ENCODE measurements around the gene OTOP2.
A peak's percentile ranks its signal among the peaks of the same experiment; 100 is the strongest.

Gene OTOP2

DNA sequence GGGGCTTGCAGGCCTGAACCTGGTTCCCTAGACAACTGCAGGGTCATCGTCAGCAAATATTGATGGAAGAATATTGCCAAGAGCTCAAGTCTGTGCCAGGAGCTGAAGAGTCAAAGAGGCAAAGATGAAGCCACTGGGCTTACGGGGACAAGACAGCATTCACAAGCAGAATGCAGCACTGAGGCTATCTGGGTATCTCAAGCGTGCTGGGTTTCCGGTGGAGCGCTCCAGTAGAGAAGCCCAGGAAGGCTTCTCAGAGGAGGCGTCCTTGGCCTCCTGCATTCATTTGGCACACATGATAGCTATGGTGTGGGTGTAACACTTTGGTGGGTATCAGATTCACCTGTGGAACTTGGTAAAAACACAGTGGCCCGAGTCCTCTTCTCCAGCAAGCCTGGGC, 33.5 kb upstream of the OTOP2 start:
- no peaks in the 10 kb centered on the region for H3K36me3 ChIP-seq
- no peak for DNase-seq
- H3K4me3 ChIP-seq (ENCODE audit: low read depth, low read length) = no peak overlapping the region
- no peaks in the 10 kb centered on the region for H3K9me3 ChIP-seq (ENCODE audit: severe bottlenecking)
- H3K27me3 ChIP-seq (ENCODE audit: insufficient read depth, low read depth, severe bottlenecking) = peaks cover 6% of the 10 kb centered on the region
- no peak overlapping the region for H3K27ac ChIP-seq
- TF ChIP-seq, protein P1, sequence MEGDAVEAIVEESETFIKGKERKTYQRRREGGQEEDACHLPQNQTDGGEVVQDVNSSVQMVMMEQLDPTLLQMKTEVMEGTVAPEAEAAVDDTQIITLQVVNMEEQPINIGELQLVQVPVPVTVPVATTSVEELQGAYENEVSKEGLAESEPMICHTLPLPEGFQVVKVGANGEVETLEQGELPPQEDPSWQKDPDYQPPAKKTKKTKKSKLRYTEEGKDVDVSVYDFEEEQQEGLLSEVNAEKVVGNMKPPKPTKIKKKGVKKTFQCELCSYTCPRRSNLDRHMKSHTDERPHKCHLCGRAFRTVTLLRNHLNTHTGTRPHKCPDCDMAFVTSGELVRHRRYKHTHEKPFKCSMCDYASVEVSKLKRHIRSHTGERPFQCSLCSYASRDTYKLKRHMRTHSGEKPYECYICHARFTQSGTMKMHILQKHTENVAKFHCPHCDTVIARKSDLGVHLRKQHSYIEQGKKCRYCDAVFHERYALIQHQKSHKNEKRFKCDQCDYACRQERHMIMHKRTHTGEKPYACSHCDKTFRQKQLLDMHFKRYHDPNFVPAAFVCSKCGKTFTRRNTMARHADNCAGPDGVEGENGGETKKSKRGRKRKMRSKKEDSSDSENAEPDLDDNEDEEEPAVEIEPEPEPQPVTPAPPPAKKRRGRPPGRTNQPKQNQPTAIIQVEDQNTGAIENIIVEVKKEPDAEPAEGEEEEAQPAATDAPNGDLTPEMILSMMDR (IDR thresholded peaks at IDR 0.05; ENCODE audit: low read depth, low read length) = no peak

DNA sequence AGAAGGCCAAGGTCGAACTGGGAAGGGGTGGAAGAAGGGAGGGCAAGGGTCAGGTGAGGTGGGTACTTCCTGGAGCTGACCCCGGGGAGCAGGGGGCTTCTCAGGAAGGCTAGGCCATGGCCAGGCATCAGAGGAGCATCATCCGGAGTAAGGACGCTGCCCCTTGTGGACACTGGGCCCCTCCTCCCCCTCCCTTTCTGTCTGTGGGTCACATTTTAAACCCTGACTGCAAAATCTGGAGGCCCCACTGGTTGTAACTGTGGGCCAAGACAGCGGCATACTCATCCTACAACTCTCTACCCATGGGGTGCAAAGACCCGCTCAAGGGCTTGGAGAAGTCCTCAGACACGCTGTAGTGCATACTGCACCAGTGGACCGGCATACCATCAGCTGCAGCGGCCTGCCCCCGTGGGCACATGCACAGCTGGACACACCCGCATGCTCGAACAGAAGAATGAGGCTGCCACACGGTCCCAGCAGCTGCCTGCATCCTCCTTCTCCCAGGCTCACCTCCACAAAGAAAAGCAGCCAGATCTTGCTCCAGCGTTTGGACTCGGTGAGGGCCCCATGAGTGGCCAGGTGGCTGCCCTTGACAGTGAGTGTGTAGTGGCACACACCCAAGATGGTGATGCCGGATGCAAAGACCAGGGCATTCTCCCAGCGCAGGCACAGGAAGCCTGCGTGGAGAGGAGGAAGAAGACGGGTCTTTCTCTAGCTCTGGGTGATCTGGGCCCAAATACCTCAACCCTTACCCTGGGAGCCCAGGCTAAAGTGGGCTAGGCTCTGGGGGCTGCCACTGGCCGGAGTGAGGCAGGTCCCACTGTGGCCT, 31.8 kb upstream of the OTOP2 start:
- Histone ChIP-seq H3K9me3 (ENCODE audit: severe bottlenecking) (no peaks in the 10 kb centered on the region), H3K36me3 (no peaks in the 10 kb centered on the region), H3K27ac (no peak overlapping the region), H3K4me3 (ENCODE audit: low read depth, low read length) (no peak overlapping the region), H3K27me3 (ENCODE audit: insufficient read depth, low read depth, severe bottlenecking) (peaks cover 6% of the 10 kb centered on the region)
- DNase-seq = peak; percentile 31
- TF ChIP-seq, protein P1 (IDR thresholded peaks at IDR 0.05; ENCODE audit: low read depth, low read length) = peak; percentile 62

DNA sequence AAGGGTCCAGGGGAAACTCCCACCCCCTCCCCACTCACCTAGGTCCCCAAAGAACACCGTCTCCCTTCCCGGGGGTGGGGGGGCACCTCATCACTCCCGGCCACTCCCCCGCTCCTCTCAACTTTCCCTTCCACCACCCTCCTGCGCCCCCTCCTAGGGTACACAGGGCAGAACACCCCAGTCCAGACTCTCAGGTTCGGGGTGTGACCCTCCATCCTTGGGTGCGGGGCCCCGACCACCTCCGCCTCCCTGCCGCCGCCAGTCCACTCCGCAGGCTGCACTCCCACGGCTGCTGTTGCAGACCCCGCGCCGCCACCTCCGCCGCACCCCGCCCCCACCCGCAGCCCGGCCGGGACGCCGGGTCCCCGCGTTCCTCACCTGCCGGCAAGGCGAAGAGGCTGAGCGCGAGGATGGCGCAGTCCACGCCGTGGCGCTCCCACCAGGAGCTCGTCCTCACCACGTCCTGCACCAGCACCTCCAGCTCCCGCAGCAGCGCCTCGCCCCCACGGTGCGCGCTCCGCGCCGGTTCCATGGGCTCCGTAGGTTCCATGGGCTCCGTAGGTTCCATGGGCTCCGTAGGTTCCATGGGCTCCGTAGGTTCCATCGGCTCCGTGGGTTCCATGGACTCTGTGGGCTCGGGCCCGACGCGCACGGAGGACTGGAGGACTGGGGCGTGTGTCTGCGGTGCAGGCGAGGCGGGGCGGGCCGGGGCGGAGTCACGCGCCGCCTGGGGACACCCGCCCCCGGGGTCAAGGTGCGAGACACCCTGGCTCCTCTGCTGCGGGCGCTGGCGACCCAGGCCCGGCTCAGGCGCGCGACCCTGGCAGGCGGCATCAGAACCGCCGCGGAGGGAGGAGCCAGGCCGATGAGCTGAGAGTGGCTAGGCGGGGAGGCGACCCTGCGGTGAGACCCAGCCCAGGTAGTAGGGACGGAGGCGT, 30.8 kb upstream of the OTOP2 start, which contains the start of gene FADS6:
TSS of gene FADS6 (minus strand) at position 660 of the 938 bp plus-strand sequence. CDS start at position 622, 38 bp downstream.
- Histone ChIP-seq H3K4me3 (ENCODE audit: low read depth, low read length) (peak within 1 kb of the TSS; percentile 42), H3K9me3 (ENCODE audit: severe bottlenecking) (no peaks in the 10 kb centered on the region), H3K36me3 (no peaks in the 10 kb centered on the region), H3K27ac (no peak within 1 kb of the TSS), H3K27me3 (ENCODE audit: insufficient read depth, low read depth, severe bottlenecking) (peaks cover 6% of the 10 kb centered on the region)
- no peak for DNase-seq
- TF ChIP-seq, protein P1 (IDR thresholded peaks at IDR 0.05; ENCODE audit: low read depth, low read length) = no peak

DNA sequence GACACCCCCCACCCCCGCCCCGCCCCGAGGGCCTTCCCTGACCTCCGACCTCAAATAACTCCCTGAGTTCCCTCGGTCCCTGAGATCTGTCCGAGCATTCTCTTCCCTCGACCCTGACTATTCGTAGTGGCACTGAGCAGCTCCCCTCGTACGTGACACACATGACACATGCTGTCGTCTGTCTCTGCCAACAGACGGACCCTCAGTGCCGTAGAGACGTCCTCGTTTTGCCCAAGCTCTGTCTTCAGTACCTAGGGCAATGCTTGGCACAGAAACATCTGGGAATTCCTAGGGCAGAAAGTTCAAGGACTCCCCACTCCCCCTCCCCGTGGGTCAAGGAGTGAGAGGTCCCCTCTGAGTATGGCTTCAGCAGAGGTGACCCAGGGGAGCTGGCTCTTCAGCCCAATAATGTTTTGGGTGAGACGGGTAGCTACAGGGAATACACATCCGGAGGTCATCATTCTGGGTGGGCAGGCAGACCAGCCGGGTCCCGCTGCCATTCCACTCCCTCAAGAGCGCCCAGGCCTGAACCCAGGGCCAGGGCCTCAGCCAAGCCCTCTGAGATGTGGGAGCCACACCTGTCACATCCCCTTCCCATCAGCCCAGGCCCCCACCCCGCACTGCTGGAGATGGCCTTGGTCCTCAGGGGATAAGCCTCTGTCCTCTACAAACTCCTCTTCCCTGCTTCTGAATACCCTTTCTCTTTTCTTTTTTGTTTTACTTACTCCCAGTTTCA, 30.0 kb upstream of the OTOP2 start:
- DNase-seq = no peak
- no peak overlapping the region for H3K4me3 ChIP-seq (ENCODE audit: low read depth, low read length)
- no peaks in the 10 kb centered on the region for H3K9me3 ChIP-seq (ENCODE audit: severe bottlenecking)
- TF ChIP-seq, protein P1 (IDR thresholded peaks at IDR 0.05; ENCODE audit: low read depth, low read length) = no peak
- no peak overlapping the region for H3K27ac ChIP-seq
- H3K36me3 ChIP-seq = no peaks in the 10 kb centered on the region
- H3K27me3 ChIP-seq (ENCODE audit: insufficient read depth, low read depth, severe bottlenecking) = peaks cover 6% of the 10 kb centered on the region

DNA sequence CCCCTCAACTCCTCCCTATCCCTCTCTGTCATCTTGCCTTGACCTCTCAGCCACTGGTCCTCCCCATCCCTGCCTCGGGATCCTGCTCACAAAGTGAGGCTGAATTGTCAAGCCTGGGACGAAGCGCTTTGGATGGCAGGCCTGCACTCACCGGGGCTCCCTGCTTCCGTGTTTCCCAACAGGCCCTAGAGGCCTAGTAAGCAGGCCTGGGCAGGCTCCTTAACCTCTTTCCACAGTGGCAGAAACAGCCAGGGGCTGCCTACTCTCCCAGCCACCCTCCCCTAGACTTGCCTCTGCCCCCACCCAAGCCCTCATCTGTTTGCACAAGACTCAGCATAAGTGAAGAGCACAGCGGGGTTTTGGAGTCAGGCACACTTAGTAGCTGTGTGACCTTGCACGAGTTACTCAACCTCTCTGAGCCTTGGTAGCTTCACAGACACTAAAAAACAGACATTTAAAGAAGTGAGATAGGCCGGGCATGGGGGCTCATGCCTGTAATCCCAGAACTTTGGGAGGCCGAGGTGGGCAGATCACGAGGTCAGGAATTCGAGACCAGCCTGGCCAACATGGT, 25.6 kb upstream of the OTOP2 start:
- TF ChIP-seq, protein P1 (IDR thresholded peaks at IDR 0.05; ENCODE audit: low read depth, low read length) = no peak

More for the DNA sequence above, 25.6 kb upstream of the OTOP2 start:
- no peak for DNase-seq
- Histone ChIP-seq H3K27me3 (ENCODE audit: insufficient read depth, low read depth, severe bottlenecking) (peaks cover under 1% of the 10 kb centered on the region), H3K4me3 (ENCODE audit: low read depth, low read length) (no peak overlapping the region), H3K27ac (no peak overlapping the region), H3K9me3 (ENCODE audit: severe bottlenecking) (no peaks in the 10 kb centered on the region), H3K36me3 (no peaks in the 10 kb centered on the region)

Measured in WERI-Rb-1 (cell line).